Suprapubic skin (tissue), 4 donors: ENCODE data around the gene TRAF3IP1.

Source experiments
- CTCF ChIP-seq, 2 donors: fragments of 200-600 bp in 1 of 2; fragments of 450-650 bp in 1 of 2; sonication (generic) in 1 of 2; IDR thresholded peaks; one replicate each; pipeline ENCODE4 v1.5.1; 2016 to 2019; ENCODE audit warnings: antibody characterized with exemption in 2 of 2, mild to moderate bottlenecking in 1 of 2, moderate library complexity in 1 of 2
- EP300 ChIP-seq: sonication (generic); formaldehyde crosslinking; IDR thresholded peaks from one replicate; pipeline ENCODE4 v1.6.1; 2017; ENCODE audit warnings: antibody characterized with exemption
- POLR2A ChIP-seq, 2 donors: fragments of 450-650 bp; IDR thresholded peaks; one replicate each; pipeline ENCODE4 v1.6.1; 2017; ENCODE audit warnings: antibody characterized with exemption in 2 of 2, mild to moderate bottlenecking in 2 of 2, moderate library complexity in 2 of 2
- POLR2AphosphoS5 ChIP-seq, 3 donors: sonication (generic); formaldehyde crosslinking; IDR thresholded peaks; one replicate each; pipeline ENCODE4 v1.6.1; 2017; ENCODE audit warnings: antibody characterized with exemption in 3 of 3

DNA sequence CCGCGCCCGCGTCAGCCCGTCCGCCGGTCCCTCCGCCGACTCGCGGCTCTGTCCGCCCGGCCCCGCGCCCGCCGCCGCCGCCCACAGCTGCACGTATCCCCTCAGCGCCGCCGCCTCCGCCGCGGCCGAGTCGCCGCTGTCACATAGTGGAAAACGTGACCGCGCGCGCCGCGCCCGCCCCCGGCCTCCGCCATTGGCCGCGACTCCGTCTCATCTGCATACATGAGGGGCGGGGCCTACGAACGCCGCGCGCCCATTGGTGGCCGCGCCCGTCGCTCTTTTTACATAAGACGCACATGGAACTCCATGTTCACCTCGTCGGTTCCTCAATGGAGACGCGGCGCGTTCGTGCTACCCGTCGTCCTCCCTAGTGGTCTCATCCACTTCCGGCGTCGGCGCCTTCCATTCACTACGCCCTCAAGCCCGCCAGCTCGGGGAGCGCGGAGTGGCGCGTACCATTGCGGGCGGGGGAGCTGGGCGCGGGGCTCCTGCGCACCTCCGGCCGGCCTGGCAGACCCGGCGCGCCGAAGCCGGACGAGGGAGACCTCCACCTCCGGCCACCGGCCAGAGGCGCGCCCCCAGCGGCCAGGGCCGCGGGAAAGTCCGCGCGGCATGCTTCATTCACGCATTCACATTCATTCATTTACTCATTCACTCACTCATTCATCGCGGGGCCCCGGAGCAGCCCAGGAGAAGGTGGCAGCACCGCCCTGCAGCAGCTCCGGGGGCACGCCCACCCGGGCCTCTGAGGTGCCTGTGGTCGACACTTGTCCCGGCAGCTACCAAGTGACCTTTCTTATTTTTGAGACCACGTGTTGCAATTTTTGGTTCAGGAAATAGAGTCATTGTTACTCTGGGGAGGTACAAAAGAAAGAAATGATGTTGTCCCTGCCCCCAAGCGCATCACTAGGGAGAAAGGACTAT is 31.4 kb upstream of the TRAF3IP1 start:
- peak in 1 of 2 donors; percentile 14 for TF ChIP-seq CTCF (IDR thresholded peaks at IDR 0.05)
- TF ChIP-seq POLR2AphosphoS5 (IDR thresholded peaks at IDR 0.05), result peak; percentile 88 to 99 (median 94)
- no peak for TF ChIP-seq EP300
- peak; percentile 74 to 93 for TF ChIP-seq POLR2A (IDR thresholded peaks at IDR 0.05)
